SU-DHL-6 (cell line): ENCODE measurements around the gene MYPN.

ENCODE experiments used
- CTCF ChIP-seq: fragments of 200-600 bp; sonication (generic); IDR thresholded peaks from one replicate; pipeline ENCODE4 v1.5.1; 2017; ENCODE audit warnings: antibody characterized with exemption, mild to moderate bottlenecking, low read length, moderate library complexity; ENCODE audit not compliant: insufficient read depth, poor library complexity, severe bottlenecking
- EZH2phosphoT487 ChIP-seq: fragments of 200-600 bp; sonication (generic), shearing (Covaris generic); conservative IDR thresholded peaks from 2 replicates; pipeline ENCODE4 v1.6.1; 2018; ENCODE audit warnings: mild to moderate bottlenecking, antibody characterized with exemption, low read length, moderate library complexity, mixed read lengths

- TF ChIP-seq CTCF (no peak), EZH2phosphoT487 (no peak)
Observed at GRCh38 chr10:68151453-68151852, 42.2 kb downstream of the MYPN start.
